Choroid plexus epithelial cell (primary cell): ENCODE data around the gene FRMD4B.
"Not testable (repeated sequence)": the region's sequence is repeated elsewhere in the genome, so short reads cannot be mapped to it uniquely, and the experiment has no call there.

ENCODE experiments used
- DNase-seq: peaks from one replicate; pipeline ENCODE4 v3.0.0-alpha.2; 2010; ENCODE audit warnings: low read depth
- H3K4me3 ChIP-seq: 2 replicates; pipeline ENCODE4 v1.5.1; 2011; ENCODE audit warnings: low read depth, mild to moderate bottlenecking, control low read depth, low read length, moderate library complexity
- CTCF ChIP-seq: conservative IDR thresholded peaks from 2 replicates; pipeline ENCODE4 v1.5.1; 2011; ENCODE audit warnings: low read depth, mild to moderate bottlenecking, control low read depth, inconsistent platforms, low read length, moderate library complexity

FRMD4B gene

DNA sequence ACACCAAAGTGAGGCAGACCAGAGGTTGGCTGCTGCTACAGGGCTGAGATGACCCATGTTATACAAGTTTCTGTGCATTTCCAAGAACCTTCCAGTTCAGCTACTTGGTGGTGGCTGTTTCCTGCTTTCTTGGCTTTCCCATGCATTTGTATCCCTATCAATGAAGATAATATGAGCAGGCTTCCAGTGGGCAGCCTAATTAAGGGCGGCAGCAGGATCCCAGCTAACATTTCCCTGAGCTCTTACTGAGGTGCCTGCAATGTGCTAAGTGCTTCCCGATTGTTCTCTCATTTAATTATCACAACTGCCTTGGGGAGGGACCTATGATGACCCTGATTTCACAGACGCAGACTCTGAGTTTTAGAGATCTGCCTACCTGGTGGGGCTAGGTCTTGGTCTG is 95.5 kb downstream of the FRMD4B start:
- no peak for DNase-seq
- no peak for TF ChIP-seq CTCF
- H3K4me3 ChIP-seq: no peak overlapping the region

DNA sequence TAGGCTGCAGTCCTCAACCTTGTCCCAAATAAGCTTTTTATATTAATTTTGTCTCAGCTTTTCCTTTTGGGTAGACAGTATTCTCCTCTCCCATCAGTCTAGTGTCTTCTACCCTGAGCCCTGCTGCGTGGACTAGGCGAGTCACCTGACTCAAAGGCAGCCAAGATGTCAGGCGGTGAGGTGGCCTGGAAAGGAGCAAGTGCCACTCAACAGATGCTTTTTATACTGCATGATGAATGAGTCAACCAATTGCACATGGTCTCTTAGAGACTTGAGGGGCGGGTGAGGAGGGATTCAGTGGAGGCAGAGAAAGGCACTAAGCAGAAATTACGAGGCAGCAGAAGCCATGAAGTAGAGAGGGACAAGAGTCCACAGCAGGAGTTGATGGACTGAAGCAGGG is 95.9 kb downstream of the FRMD4B start:
- TF ChIP-seq CTCF: no peak
- no peak overlapping the region for H3K4me3 ChIP-seq
- DNase-seq: no peak

- no peak for DNase-seq
- H3K4me3 ChIP-seq: no peak overlapping the region
- TF ChIP-seq CTCF: no peak
Measured at GRCh38 chr3:69288161-69288895, 97.6 kb downstream of the FRMD4B start.

DNA sequence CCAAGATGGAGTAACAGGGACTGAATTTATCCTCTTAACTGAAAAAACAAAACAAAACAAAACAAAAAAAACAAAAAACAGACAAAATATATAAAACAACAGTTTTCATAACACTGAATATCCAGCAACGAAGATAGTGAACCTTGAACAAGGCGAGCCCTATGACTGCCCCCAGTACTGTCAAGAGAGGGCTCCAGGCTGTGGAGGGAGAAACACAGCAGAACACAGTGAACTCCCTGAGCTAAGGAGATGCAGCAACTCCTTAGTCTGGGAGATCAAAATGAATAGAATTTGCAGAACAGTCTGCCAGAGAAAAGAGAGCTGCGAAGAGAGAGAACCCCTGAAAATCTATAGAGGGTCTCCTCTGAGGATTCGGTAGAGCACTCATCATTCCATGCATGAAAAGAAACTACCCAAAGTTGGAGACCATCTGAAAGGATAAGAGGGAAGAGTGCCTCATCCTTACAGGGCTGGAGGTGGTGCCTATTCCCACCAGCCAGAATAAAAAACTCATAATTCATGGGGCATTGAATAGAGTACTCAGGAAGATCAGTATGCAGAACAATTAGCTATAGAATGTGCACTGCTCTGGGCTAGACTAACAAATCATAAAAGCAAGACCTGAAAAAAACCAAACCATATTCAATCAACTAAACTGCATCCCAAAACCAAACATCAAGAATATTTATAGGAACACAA is 101.8 kb downstream of the FRMD4B start:
- DNase-seq: no peak
- TF ChIP-seq CTCF: no peak
- H3K4me3 ChIP-seq: no peak overlapping the region

DNA sequence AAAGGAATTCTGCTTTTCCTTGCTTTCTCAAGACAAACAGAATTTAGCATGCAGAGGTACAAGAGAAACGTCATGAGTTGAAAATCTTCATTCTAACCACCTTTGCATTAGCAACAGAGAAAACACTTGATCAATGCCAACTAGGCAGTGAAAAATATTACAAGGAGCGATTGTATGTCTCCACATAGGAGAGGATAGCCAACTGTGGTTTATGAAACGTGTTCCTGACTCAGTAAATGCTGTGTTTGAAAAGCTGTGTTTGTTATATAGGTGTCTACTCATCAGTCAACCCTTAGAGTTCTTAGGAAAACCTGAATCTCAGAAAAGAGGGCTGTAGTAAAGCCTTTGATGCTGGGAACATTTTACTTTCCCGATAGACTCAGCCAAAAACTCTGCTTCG is 102.4 kb downstream of the FRMD4B start:
- no peak for DNase-seq
- H3K4me3 ChIP-seq: no peak overlapping the region
- no peak for TF ChIP-seq CTCF

- no peak for TF ChIP-seq CTCF
- DNase-seq: no peak
- H3K4me3 ChIP-seq: no peak overlapping the region
Measured at GRCh38 chr3:69282181-69282580, 103.7 kb downstream of the FRMD4B start.

GRCh38 chr3:69277403-69277802 is 108.5 kb downstream of the FRMD4B start:
- not testable (repeated sequence) for H3K4me3 ChIP-seq, DNase-seq
